Progenitor cell of endocrine pancreas (in vitro differentiated cells): Measurements from ENCODE around the gene ADTRP. TPM values are rescaled to one million over a fixed set of nuclear protein-coding genes. Genes with fewer than 3 reads are reported as not detected.

Source experiments
- DNase-seq: peaks from one replicate; pipeline ENCODE4 v3.0.0; 2021; ENCODE audit warnings: low spot score; ENCODE audit not compliant: unreplicated experiment
- H3K27ac Mint-ChIP-seq: 2 replicates; pipeline ENCODE4 v1.8.0; 2021; ENCODE audit warnings: mild to moderate bottlenecking, moderate library complexity, mixed read lengths
- H3K27me3 Mint-ChIP-seq: 2 replicates; pipeline ENCODE4 v1.8.0; 2021; ENCODE audit warnings: mixed read lengths
- H3K36me3 Mint-ChIP-seq: 2 replicates; pipeline ENCODE4 v1.8.0; 2022; ENCODE audit warnings: mixed read lengths; ENCODE audit not compliant: insufficient read depth
- H3K4me1 Mint-ChIP-seq: 2 replicates; pipeline ENCODE4 v1.8.0; 2021; ENCODE audit warnings: low read depth, mixed read lengths
- H3K4me3 Mint-ChIP-seq: 2 replicates; pipeline ENCODE4 v1.8.0; 2021; ENCODE audit warnings: low read depth, mild to moderate bottlenecking, moderate library complexity, mixed read lengths
- H3K9me3 Mint-ChIP-seq: 2 replicates; pipeline ENCODE4 v1.8.0; 2021; ENCODE audit warnings: low read depth, mixed read lengths
- CTCF ChIP-seq: fragments of 200-600 bp; sonication (generic); IDR thresholded peaks from one replicate; pipeline ENCODE4 v1.5.0; 2021; ENCODE audit warnings: antibody characterized with exemption, mild to moderate bottlenecking; ENCODE audit not compliant: unreplicated experiment
- total RNA-seq: library from RNA; stranded (reverse); gene quantifications from 2 replicates; pipeline ENCODE4 v1.2.1, GENCODE V29; 2021

Gene ADTRP
- total RNA-seq, 1 donor from 2014 or later = not detected

- H3K27me3 Mint-ChIP-seq = no peaks in the 10 kb centered on the region
- no peak for DNase-seq
- H3K27ac Mint-ChIP-seq = no peak overlapping the region
- TF ChIP-seq CTCF = no peak
- no peaks in the 10 kb centered on the region for H3K36me3 Mint-ChIP-seq
- H3K4me3 Mint-ChIP-seq = no peak overlapping the region
- peaks cover 2% of the 10 kb centered on the region for H3K4me1 Mint-ChIP-seq
- no peaks in the 10 kb centered on the region for H3K9me3 Mint-ChIP-seq
Measured at GRCh38 chr6:11782524-11782923, 3.9 kb upstream of the ADTRP start.

- no peak overlapping the region for H3K27ac Mint-ChIP-seq
- TF ChIP-seq CTCF = no peak
- no peak for DNase-seq
- H3K4me3 Mint-ChIP-seq = no peak overlapping the region
- no peaks in the 10 kb centered on the region for H3K36me3 Mint-ChIP-seq
- H3K27me3 Mint-ChIP-seq = no peaks in the 10 kb centered on the region
- peaks cover 5% of the 10 kb centered on the region for H3K4me1 Mint-ChIP-seq
- H3K9me3 Mint-ChIP-seq = no peaks in the 10 kb centered on the region
Measured at GRCh38 chr6:11780097-11780428, 1.5 kb upstream of the ADTRP start.

GRCh38 chr6:11779329-11780096 is 910 bp upstream of the ADTRP start:
- no peaks in the 10 kb centered on the region for H3K27me3 Mint-ChIP-seq
- no peaks in the 10 kb centered on the region for H3K9me3 Mint-ChIP-seq
- no peak overlapping the region for H3K27ac Mint-ChIP-seq
- no peak overlapping the region for H3K4me3 Mint-ChIP-seq
- no peak for DNase-seq
- no peak for TF ChIP-seq CTCF
- H3K4me1 Mint-ChIP-seq = peaks cover 5% of the 10 kb centered on the region
- no peaks in the 10 kb centered on the region for H3K36me3 Mint-ChIP-seq

GRCh38 chr6:11778036-11778435 is 567 bp downstream of the ADTRP start:
- no peak overlapping the region for H3K27ac Mint-ChIP-seq
- no peak for DNase-seq
- H3K9me3 Mint-ChIP-seq = no peaks in the 10 kb centered on the region
- TF ChIP-seq CTCF = no peak
- peaks cover 2% of the 10 kb centered on the region for H3K27me3 Mint-ChIP-seq
- no peaks in the 10 kb centered on the region for H3K36me3 Mint-ChIP-seq
- H3K4me1 Mint-ChIP-seq = peaks cover 5% of the 10 kb centered on the region
- no peak overlapping the region for H3K4me3 Mint-ChIP-seq

GRCh38 chr6:11775791-11776409 is 2.7 kb downstream of the ADTRP start:
- Mint-ChIP-seq H3K27ac (no peak overlapping the region), H3K27me3 (peaks cover 14% of the 10 kb centered on the region), H3K9me3 (no peaks in the 10 kb centered on the region), H3K36me3 (no peaks in the 10 kb centered on the region), H3K4me3 (no peak overlapping the region), H3K4me1 (peaks cover 5% of the 10 kb centered on the region)
- no peak for DNase-seq
- TF ChIP-seq CTCF = no peak
